Fibroblast of skin of back (primary cell): ENCODE measurements around the gene CYTH1.
"Not testable (repeated sequence)": the region's sequence is repeated elsewhere in the genome, so short reads cannot be mapped to it uniquely, and the experiment has no call there.

Experiments
- DNase-seq: peaks from one replicate; pipeline ENCODE4 v3.0.0-alpha.2; 2013

The CYTH1 gene

DNA sequence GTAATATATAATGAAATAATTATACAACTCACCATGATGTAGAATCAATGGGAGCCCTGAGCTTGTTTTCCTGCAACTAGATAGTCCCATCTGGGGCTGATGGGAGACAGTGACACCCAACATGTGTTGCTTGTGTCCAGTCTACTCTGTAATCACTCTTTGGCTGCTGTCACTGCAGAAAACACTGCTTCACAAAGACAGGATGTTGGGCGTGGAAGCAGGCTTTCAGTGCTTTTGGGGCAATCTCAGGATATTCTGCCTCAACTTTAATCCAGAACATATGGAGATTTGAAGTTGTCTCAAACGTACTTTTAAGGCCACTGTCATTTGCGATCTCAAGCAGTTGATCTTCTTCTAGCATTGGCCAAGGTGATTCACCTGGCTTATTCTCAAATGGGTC is 94.9 kb downstream of the CYTH1 start:
- no peak for DNase-seq

- no peak for DNase-seq
Measured at GRCh38 chr17:78684026-78684425, 98.0 kb downstream of the CYTH1 start.

DNA sequence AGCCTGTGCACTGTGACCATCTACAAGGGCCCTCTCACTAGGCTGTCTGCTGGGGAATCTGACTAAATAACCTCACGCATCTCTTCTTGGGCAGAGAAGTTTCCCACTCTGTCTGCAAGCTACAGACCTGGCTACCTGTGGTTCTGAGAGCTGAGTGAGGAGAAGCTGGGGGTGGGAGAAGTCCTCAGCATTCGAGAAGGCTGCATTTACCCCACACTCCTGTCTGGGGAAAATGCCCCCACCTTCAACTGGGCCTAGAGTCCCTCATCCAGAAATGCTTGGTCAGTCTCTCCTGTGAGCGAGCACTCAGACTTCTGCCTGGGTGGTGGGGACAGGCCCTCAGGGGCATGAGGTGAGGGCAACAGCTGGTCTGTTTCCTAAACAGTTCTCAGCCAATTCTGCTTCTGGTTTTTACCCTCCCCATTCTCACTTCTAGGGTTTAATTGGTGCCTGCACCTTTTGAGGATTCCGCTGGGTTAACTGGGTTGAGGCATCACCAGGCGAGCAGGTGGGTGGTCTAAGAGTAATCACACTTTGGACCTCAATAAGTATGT is 98.6 kb downstream of the CYTH1 start:
- no peak for DNase-seq

- DNase-seq = no peak
Measured at GRCh38 chr17:78682363-78682762, 99.7 kb downstream of the CYTH1 start.

- no peak for DNase-seq
Measured at GRCh38 chr17:78680436-78680835, 101.6 kb downstream of the CYTH1 start.

DNA sequence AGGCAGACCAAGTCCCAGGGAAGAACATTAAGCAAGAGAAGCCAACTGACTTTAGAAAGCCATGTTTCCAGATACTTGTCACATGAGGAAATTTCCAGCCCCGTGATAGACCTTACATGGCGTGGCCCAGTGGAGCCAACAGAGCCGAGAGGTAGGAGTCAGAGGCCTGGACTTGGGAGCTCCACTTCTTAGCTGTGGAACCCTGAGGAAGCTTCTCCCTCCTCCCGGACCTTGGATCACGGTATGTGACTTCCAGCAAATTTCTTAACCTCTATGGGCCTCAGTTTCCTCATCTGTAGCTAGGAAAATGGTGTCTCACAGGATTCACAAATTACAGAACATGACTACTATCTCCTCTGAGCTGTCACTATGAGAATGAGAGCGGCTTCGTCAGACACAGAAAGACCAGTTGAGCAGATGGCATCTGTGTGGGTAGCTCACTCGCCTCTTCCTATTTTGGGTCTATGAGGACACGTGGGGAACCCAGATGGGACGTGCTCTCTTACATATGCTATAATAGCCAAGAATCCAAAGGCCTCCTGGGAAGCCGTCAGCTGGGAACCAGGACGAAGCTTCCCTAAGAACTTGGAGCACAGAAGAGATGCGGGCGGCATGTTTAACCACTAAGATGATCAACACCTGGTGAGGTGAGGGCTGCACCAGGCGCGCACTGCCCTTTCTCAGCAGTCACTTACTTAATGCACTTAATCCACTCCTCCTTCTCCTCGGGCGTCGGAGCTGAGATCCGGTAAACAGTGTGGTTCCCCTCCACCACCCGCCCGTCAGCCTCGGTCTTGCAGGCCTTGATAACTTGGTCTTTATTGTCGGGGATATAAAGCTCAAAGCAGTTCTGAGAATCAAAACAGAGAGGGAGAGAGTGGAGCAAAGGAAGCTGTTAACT is 102.3 kb downstream of the CYTH1 start:
- DNase-seq = no peak

- DNase-seq = no peak
Measured at GRCh38 chr17:78678711-78679110, 103.4 kb downstream of the CYTH1 start.

DNA sequence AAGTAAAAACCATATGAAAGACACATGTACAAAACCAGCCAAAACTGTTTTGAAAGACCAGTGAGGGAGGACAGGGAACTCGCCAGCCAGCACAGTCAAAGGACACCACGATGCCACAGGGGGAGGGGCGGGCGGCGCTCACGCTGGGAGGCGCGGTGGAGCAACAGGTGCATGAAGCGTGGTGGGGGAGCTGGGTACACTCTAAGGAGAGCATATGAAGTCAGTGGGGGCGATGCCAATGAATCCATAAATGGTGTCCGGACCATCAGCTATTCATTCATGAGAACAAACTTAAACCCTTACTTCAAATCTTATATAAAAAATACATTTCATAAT is 103.9 kb downstream of the CYTH1 start:
- no peak for DNase-seq

DNA sequence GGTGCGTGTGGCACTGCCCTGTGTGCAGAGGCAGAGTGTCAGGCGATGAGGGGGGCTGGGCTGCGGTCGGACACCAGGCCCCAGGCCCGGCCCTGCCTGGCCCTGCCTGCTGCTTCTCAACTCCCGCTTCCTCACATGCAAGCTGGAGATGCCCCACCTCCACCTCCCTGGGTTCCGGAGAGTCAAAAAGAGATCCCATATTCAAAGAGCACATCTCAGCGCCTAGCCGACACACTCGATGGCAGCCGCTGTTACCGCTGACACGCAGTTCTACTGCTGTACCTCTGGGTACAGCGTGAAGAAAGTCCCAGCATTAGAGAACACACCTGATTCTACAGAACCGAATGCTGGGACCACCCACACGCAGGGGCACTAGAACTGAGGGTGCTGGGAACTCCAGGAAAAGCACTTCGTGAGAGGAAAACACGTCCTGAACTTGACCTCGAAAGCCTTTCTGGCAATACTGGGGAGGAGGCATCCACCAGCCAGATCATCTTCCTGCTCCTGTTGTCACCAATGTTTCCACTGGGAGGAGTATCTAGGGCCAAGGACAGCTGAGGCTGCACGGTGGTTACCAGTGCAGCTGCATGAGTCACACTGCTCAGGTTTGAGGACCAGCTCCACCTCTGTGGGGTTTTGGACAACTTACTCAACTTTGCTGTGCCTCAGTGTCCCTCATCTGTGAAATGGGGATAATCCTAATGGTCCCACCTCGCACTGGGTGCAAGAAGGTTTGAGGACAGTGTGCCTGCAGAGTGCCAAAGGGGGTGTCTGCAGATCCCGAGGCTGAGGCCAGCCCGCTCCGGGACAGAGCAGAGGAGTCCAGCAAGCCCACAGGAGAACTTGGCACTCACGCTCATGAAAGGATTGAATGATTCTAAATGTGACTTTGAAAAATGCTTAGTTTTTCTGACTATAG is 104.5 kb downstream of the CYTH1 start:
- no peak for DNase-seq

- DNase-seq = no peak
Measured at GRCh38 chr17:78676412-78677302, 105.4 kb downstream of the CYTH1 start.

- no peak for DNase-seq
Measured at GRCh38 chr17:78675836-78676235, 106.2 kb downstream of the CYTH1 start.

GRCh38 chr17:78675316-78675616 is 106.8 kb downstream of the CYTH1 start:
- no peak for DNase-seq

- no peak for DNase-seq
Measured at GRCh38 chr17:78674595-78675315, 107.3 kb downstream of the CYTH1 start.

DNA sequence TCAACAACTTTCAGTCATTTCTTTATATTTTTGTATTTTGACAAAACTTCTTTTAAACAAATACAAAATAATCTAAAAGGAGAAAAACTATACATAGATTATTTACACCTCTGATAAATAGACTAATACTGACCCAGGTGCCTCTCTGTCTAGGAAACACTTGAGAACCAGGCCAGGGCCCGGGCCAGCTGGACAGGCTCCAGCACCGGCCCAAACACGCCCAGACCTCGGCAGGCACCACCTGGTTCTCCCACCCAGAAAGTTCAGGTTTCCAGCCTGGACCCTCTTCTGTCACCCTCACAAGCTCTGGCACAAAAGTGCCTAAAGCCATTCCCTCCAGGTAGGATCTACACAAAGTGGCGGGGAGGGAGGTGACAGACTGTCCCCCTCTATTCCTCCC is 107.9 kb downstream of the CYTH1 start:
- no peak for DNase-seq

GRCh38 chr17:78673395-78673794 is 108.7 kb downstream of the CYTH1 start:
- DNase-seq = no peak

- DNase-seq = peak; percentile 34
Measured at GRCh38 chr17:78672871-78673371, 109.2 kb downstream of the CYTH1 start.

DNA sequence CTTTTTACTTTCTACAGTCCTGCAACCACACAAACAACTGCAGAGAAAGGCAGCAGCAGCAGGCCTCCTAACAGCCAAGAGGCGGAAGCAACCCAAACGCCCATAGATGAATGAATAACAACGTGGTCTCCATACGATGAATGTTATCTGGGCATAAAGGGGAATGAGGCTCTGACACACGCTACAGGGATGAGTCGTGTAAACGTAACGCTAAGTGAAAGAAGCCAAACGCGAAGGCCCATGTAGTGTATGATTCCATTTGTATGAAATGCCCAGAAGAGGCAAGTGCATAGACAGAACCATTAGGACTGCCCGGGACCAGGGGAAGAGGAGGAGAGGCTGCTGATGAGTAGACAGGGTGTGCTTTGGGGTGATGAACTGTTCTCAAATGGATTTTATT is 110.1 kb downstream of the CYTH1 start:
- DNase-seq = peak; percentile 70

GRCh38 chr17:78671726-78672001 is 110.4 kb downstream of the CYTH1 start:
- DNase-seq = not testable (repeated sequence)

- no peak for DNase-seq
Measured at GRCh38 chr17:78670850-78671725, 111.0 kb downstream of the CYTH1 start.

GRCh38 chr17:78669975-78670518 is 112.0 kb downstream of the CYTH1 start:
- DNase-seq = no peak
